Activated effector memory CD4-positive, alpha-beta T cell treated with anti-CD3 and anti-CD28 coated beads, Interleukin-2, amount 50 U/mL, for 16 hours (primary cell): Measurements from ENCODE around the gene NGB.

Experiments used
- DNase-seq: peaks from one replicate; pipeline ENCODE4 v3.0.0-alpha.2; 2020

Gene NGB

GRCh38 chr14:77260631-77261030, 10.4 kb downstream of the NGB start:
- DNase-seq = no peak

GRCh38 chr14:77260199-77260598, 10.8 kb downstream of the NGB start:
- DNase-seq = no peak

- no peak for DNase-seq
These were observed 11.8 kb downstream of the NGB start for GRCh38 chr14:77259025-77259715.

GRCh38 chr14:77258566-77258965, 12.4 kb downstream of the NGB start:
- no peak for DNase-seq

GRCh38 chr14:77257700-77258099, 13.3 kb downstream of the NGB start:
- no peak for DNase-seq

GRCh38 chr14:77256694-77257093, 14.3 kb downstream of the NGB start:
- DNase-seq = no peak

GRCh38 chr14:77253333-77254190, 17.4 kb downstream of the NGB start:
- no peak for DNase-seq

- no peak for DNase-seq
These were observed 19.1 kb downstream of the NGB start for GRCh38 chr14:77251870-77252269.

GRCh38 chr14:77250927-77251326, 20.1 kb downstream of the NGB start:
- DNase-seq = no peak

GRCh38 chr14:77249286-77249685, 21.7 kb downstream of the NGB start:
- no peak for DNase-seq

GRCh38 chr14:77248666-77249065, 22.3 kb downstream of the NGB start:
- DNase-seq = no peak

GRCh38 chr14:77246784-77247183, 24.2 kb downstream of the NGB start:
- no peak for DNase-seq

GRCh38 chr14:77245820-77246219, 25.2 kb downstream of the NGB start:
- DNase-seq = no peak

- DNase-seq = no peak
These were observed 27.2 kb downstream of the NGB start for GRCh38 chr14:77243853-77244252.

GRCh38 chr14:77242752-77243151, 28.3 kb downstream of the NGB start:
- no peak for DNase-seq

- DNase-seq = no peak
These were observed 29.1 kb downstream of the NGB start for GRCh38 chr14:77241955-77242354.

GRCh38 chr14:77240336-77240915, 30.6 kb downstream of the NGB start:
- DNase-seq = no peak

- DNase-seq = no peak
These were observed 31.6 kb downstream of the NGB start for GRCh38 chr14:77239412-77239811.

GRCh38 chr14:77238996-77239395, 32.0 kb downstream of the NGB start:
- DNase-seq = no peak

- no peak for DNase-seq
These were observed 32.6 kb downstream of the NGB start for GRCh38 chr14:77238356-77238755.

- no peak for DNase-seq
These were observed 34.2 kb downstream of the NGB start for GRCh38 chr14:77236814-77237213.

GRCh38 chr14:77231721-77232120, 39.3 kb downstream of the NGB start:
- no peak for DNase-seq

GRCh38 chr14:77230914-77231313, 40.1 kb downstream of the NGB start:
- no peak for DNase-seq

- DNase-seq = no peak
These were observed 43.0 kb downstream of the NGB start for GRCh38 chr14:77228056-77228455.
